HepG2 (cell line): Measurements from ENCODE around the gene RPL41. TPM values are rescaled to one million over a fixed set of nuclear protein-coding genes. Genes with fewer than 3 reads are reported as not detected.

ENCODE experiments used
- BCL6 ChIP-seq: IDR thresholded peaks from 2 replicates; pipeline ENCODE4 v1.6.1; 2016; ENCODE audit warnings: missing genetic modification reagents, missing compliant biosample characterization
- BRF2 ChIP-seq: sonication (generic); formaldehyde crosslinking; IDR thresholded peaks from 2 replicates; pipeline ENCODE4 v1.8.1; 2022; ENCODE audit warnings: mild to moderate bottlenecking, missing genetic modification reagents
- CBX5 ChIP-seq: sonication (generic); formaldehyde crosslinking; IDR thresholded peaks from 2 replicates; pipeline ENCODE4 v1.4.0; 2020; ENCODE audit warnings: missing genetic modification reagents, borderline replicate concordance
- HMGXB3 ChIP-seq: sonication (generic); formaldehyde crosslinking; IDR thresholded peaks from 2 replicates; pipeline ENCODE4 v1.4.0; 2020; ENCODE audit warnings: missing genetic modification reagents, borderline replicate concordance
- HNF4G ChIP-seq, 2 experiments: sonication (generic) in 1 of 2; formaldehyde crosslinking in 1 of 2; IDR thresholded peaks; 2 replicates each; pipeline versions ENCODE4 v1.4.0 to v1.6.1; 2011 to 2020; ENCODE audit warnings: borderline replicate concordance in 2 of 2, low read depth in 2 of 2, mild to moderate bottlenecking in 2 of 2, low read length in 1 of 2, missing genetic modification reagents in 1 of 2, moderate library complexity in 1 of 2
- HNRNPK ChIP-seq: fragments of 200-400 bp; formaldehyde crosslinking; IDR thresholded peaks from 2 replicates; pipeline ENCODE4 v1.6.1; 2018; ENCODE audit warnings: low read length, low read depth, moderate library complexity, mild to moderate bottlenecking; ENCODE audit not compliant: poor library complexity, severe bottlenecking
- JUNB ChIP-seq: sonication (generic); formaldehyde crosslinking; IDR thresholded peaks from 2 replicates; pipeline ENCODE4 v1.8.0; 2022; ENCODE audit warnings: missing genetic modification reagents, mild to moderate bottlenecking, borderline replicate concordance
- LCORL ChIP-seq, 2 experiments: fragments of 450-650 bp in 1 of 2; sonication (generic) in 1 of 2; formaldehyde crosslinking in 1 of 2; IDR thresholded peaks; 2 replicates each; pipeline versions ENCODE4 v1.5.0 to v1.6.1; 2017 to 2020; ENCODE audit warnings: antibody characterized with exemption in 1 of 2, missing genetic modification reagents in 1 of 2
- MYPOP ChIP-seq: sonication (generic); formaldehyde crosslinking; IDR thresholded peaks from 2 replicates; pipeline ENCODE4 v1.8.1; 2023; ENCODE audit warnings: mild to moderate bottlenecking, moderate library complexity, missing genetic modification reagents
- NAIF1 ChIP-seq: sonication (generic); formaldehyde crosslinking; IDR thresholded peaks from 2 replicates; pipeline ENCODE4 v1.5.0; 2020; ENCODE audit warnings: mild to moderate bottlenecking, missing genetic modification reagents, borderline replicate concordance
- THAP11 ChIP-seq: IDR thresholded peaks from 2 replicates; pipeline ENCODE4 v1.6.1; 2016; ENCODE audit warnings: missing biosample characterization, missing genetic modification reagents
- ZBTB14 ChIP-seq: sonication (generic); formaldehyde crosslinking; IDR thresholded peaks from 2 replicates; pipeline ENCODE4 v1.4.0; 2020; ENCODE audit warnings: missing genetic modification reagents
- ZNF562 ChIP-seq: sonication (generic); formaldehyde crosslinking; IDR thresholded peaks from 2 replicates; pipeline ENCODE4 v1.8.0; 2022; ENCODE audit warnings: missing genetic modification reagents, borderline replicate concordance
- ZNF747 ChIP-seq: sonication (generic); formaldehyde crosslinking; IDR thresholded peaks from 2 replicates; pipeline ENCODE4 v1.8.1; 2023; ENCODE audit warnings: missing genetic modification reagents, mild to moderate bottlenecking, borderline replicate concordance
- polyA plus RNA-seq, 8 experiments: library from polyadenylated mRNA; depleted of rRNA in 3 of 8; stranded (reverse) in 7 of 8; unstranded in 1 of 8; fragments of >200 nt; fragmentation: Illumina TruSeq in 4 of 8; extraction: Trizol in 4 of 8; gene quantifications; 2 replicates each; pipeline versions ENCODE4 v1.2.1 to v1.2.3, GENCODE V29; 2011 to 2016; ENCODE audit warnings: low read depth in 4 of 8, missing spikeins in 1 of 8, mixed read lengths in 1 of 8; ENCODE audit not compliant: insufficient read depth in 1 of 8
- total RNA-seq, 5 experiments: library from RNA; depleted of rRNA; stranded (reverse); fragments of >200 nt; fragmentation: Illumina TruSeq; extraction: Trizol; gene quantifications; 2 replicates each; pipeline ENCODE4 v1.2.3, GENCODE V29; 2016; ENCODE audit warnings: low read depth in 1 of 5
- TF ChIP-seq, protein P1 (sequence below): sonication (generic); formaldehyde crosslinking; IDR thresholded peaks from 2 replicates; pipeline ENCODE4 v1.4.0; 2020; ENCODE audit warnings: missing genetic modification reagents, mild to moderate bottlenecking, borderline replicate concordance

Gene RPL41
- total and polyA plus RNA-seq, 2 of the 13 experiments (the other 11 are each of a cell fraction or from before 2014, with no cell fraction given): 4,012 to 7,670 TPM

DNA sequence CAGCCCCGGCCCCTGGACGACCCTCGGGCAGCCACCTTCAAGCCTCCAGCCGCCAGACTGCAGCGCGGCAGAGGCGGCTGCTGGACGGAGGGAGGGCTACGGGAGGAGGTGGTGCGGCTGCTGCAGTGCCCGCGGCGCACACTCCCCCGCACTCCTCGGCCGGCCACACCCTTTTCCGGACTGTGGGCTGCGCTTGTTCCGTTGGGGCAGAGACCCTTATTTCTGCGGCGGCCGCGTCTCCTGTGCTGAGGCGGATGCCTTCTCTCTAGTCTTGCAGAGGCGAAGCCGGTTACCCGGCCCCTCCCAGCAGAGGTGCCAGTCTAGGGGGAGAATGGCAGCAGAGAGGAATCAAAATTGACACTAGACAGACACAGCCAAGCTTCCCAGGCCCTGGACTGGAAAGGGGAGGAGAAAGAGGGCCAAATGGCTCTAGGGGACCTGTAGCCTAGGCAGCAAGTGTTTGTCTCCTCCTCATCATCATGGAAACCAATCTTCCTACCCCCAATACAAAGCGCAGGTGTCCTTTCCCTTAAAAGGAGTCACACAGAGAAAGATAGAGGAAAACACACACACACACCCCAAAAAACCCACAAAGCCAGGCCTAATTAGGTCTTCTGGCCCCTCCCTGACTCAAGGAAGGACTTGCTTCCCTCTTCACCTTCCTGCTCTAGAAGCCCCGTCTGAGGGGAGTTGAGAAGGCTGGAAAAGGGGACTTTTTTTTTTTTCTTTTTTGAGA lies 12.9 kb downstream of the RPL41 start (continued):
- TF ChIP-seq, protein P1, sequence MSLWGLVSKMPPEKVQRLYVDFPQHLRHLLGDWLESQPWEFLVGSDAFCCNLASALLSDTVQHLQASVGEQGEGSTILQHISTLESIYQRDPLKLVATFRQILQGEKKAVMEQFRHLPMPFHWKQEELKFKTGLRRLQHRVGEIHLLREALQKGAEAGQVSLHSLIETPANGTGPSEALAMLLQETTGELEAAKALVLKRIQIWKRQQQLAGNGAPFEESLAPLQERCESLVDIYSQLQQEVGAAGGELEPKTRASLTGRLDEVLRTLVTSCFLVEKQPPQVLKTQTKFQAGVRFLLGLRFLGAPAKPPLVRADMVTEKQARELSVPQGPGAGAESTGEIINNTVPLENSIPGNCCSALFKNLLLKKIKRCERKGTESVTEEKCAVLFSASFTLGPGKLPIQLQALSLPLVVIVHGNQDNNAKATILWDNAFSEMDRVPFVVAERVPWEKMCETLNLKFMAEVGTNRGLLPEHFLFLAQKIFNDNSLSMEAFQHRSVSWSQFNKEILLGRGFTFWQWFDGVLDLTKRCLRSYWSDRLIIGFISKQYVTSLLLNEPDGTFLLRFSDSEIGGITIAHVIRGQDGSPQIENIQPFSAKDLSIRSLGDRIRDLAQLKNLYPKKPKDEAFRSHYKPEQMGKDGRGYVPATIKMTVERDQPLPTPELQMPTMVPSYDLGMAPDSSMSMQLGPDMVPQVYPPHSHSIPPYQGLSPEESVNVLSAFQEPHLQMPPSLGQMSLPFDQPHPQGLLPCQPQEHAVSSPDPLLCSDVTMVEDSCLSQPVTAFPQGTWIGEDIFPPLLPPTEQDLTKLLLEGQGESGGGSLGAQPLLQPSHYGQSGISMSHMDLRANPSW (CRISPR knock-in tag): no peak
- TF ChIP-seq ZBTB14 (CRISPR knock-in tag): no peak
- no peak for TF ChIP-seq MYPOP (CRISPR knock-in tag)
- no peak for TF ChIP-seq HMGXB3 (CRISPR knock-in tag)
- TF ChIP-seq NAIF1 (CRISPR knock-in tag): no peak
- TF ChIP-seq HNF4G (IDR thresholded peaks at IDR 0.05; ENCODE audit: borderline replicate concordance, low read depth, low read length): no peak
- TF ChIP-seq HNF4G (CRISPR knock-in tag; IDR thresholded peaks at IDR 0.05; ENCODE audit: borderline replicate concordance, low read depth): no peak
- no peak for TF ChIP-seq LCORL (IDR thresholded peaks at IDR 0.05)
- TF ChIP-seq LCORL (CRISPR knock-in tag; IDR thresholded peaks at IDR 0.05): no peak
- TF ChIP-seq BRF2 (CRISPR knock-in tag): no peak
- peak; percentile 46; the same call in 1 of the 2 replicates for TF ChIP-seq CBX5 (CRISPR knock-in tag)
- TF ChIP-seq HNRNPK: no peak
- TF ChIP-seq BCL6 (CRISPR knock-in tag): no peak
- TF ChIP-seq ZNF562 (CRISPR knock-in tag): no peak
- peak; percentile 25; the same call in 1 of the 2 replicates for TF ChIP-seq THAP11
- TF ChIP-seq JUNB (CRISPR knock-in tag): no peak
- no peak for TF ChIP-seq ZNF747
